Ascending aorta (tissue), 2 donors: ENCODE results near the gene PRR5. TPM values are rescaled to one million over a fixed set of nuclear protein-coding genes. Genes with fewer than 3 reads are reported as not detected.

Experiments
- DNase-seq, 2 donors: peaks; one replicate each; pipeline ENCODE4 v3.0.0-alpha.2; 2019; ENCODE audit warnings: low spot score in 2 of 2
- H3K27ac ChIP-seq, 2 donors: fragments of 200-600 bp; sonication (generic); one replicate each; pipeline ENCODE4 v1.5.1; 2016 to 2017; ENCODE audit warnings: mild to moderate bottlenecking in 1 of 2
- H3K27me3 ChIP-seq: fragments of 200-600 bp; sonication (generic); one replicate; pipeline ENCODE4 v1.5.1; 2017
- H3K36me3 ChIP-seq, 2 donors: fragments of 200-600 bp; sonication (generic); one replicate each; pipeline ENCODE4 v1.5.1; 2016
- H3K4me1 ChIP-seq, 2 donors: fragments of 200-600 bp; sonication (generic); one replicate each; pipeline ENCODE4 v1.5.1; 2016 to 2017; ENCODE audit warnings: mild to moderate bottlenecking in 1 of 2
- H3K4me3 ChIP-seq, 2 donors: fragments of 200-600 bp; sonication (generic); one replicate each; pipeline ENCODE4 v1.5.1; 2016 to 2017; ENCODE audit warnings: mild to moderate bottlenecking in 1 of 2
- H3K9me3 ChIP-seq, 2 donors: fragments of 200-600 bp; sonication (generic); one replicate each; pipeline ENCODE4 v1.5.1; 2016
- intact Hi-C: fragments of 100-400 bp; cut with DNase I; formaldehyde crosslinking; loops from one replicate; pipeline ENCODE4 v1.15.1; 2023
- total RNA-seq: library from RNA; depleted of rRNA; stranded (reverse); fragments of >200 nt; gene quantifications from one replicate; pipeline ENCODE4 v1.1.0, GENCODE V29; 2016
- TF ChIP-seq, protein P1 (sequence below), 3 experiments: fragments of 200-600 bp in 2 of 3; fragments of 450-650 bp in 1 of 3; sonication (generic) in 2 of 3; IDR thresholded peaks; one replicate each; pipeline ENCODE4 v1.5.1; 2016 to 2019; ENCODE audit warnings: antibody characterized with exemption in 3 of 3, mild to moderate bottlenecking in 1 of 3, moderate library complexity in 1 of 3

PRR5 gene
- total RNA-seq, 1 donor from 2014 or later = 4.4 TPM

DNA sequence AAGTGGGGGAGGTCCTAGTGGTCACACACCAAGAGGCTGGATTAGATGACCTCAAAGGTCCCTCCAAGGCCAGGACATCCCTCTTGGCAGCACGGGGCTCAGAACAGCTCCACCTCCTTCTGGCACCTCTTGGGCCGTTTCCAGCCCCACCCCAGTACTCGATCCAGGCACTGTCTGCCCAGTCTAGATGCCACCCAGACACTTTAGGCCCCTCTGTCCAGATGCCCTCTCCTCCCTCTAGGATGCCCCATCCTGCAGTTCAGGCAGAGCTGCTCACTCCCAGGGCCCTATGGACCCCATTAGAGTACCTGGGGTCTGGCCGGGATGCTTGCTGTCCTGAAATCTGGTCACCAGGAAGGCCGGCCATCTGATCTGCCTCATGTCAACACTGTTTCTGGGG lies 34.7 kb upstream of the PRR5 start:
- H3K4me1 ChIP-seq = no peaks in the 10 kb centered on the region

DNA sequence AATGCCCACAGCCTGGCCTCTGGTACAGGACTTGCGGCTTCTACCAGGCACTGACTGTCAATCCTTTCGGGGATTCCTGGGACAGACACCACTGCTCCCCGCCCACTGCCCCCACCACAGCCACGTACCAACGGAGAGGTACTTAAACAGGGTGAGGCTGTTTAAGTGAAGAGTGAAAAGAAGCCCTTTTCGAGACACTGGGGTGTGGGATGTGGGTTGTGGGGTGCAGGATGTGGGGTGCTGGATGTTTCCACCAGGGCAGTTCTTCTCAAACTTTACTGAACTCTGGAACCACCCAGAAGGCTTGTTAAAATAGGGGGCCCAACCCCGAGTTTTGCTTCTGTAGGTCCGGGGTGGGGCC lies 34.2 kb upstream of the PRR5 start:
- intact Hi-C loops = no loop called here
- peak overlapping the region; percentile 53 to 62 for H3K27ac ChIP-seq
- H3K4me1 ChIP-seq = no peaks in the 10 kb centered on the region
- H3K27me3 ChIP-seq = peaks cover 3% of the 10 kb centered on the region
- H3K36me3 ChIP-seq = no peaks in the 10 kb centered on the region
- TF ChIP-seq, protein P1, sequence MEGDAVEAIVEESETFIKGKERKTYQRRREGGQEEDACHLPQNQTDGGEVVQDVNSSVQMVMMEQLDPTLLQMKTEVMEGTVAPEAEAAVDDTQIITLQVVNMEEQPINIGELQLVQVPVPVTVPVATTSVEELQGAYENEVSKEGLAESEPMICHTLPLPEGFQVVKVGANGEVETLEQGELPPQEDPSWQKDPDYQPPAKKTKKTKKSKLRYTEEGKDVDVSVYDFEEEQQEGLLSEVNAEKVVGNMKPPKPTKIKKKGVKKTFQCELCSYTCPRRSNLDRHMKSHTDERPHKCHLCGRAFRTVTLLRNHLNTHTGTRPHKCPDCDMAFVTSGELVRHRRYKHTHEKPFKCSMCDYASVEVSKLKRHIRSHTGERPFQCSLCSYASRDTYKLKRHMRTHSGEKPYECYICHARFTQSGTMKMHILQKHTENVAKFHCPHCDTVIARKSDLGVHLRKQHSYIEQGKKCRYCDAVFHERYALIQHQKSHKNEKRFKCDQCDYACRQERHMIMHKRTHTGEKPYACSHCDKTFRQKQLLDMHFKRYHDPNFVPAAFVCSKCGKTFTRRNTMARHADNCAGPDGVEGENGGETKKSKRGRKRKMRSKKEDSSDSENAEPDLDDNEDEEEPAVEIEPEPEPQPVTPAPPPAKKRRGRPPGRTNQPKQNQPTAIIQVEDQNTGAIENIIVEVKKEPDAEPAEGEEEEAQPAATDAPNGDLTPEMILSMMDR (IDR thresholded peaks at IDR 0.05) = no peak
- peak overlapping the region; percentile 51 to 71 for H3K4me3 ChIP-seq
- DNase-seq = no peak
- no peaks in the 10 kb centered on the region for H3K9me3 ChIP-seq

More for the DNA sequence above, 34.7 kb upstream of the PRR5 start:
- DNase-seq = no peak
- TF ChIP-seq, protein P1 (IDR thresholded peaks at IDR 0.05) = no peak
- Histone ChIP-seq H3K4me3 (no peak overlapping the region), H3K27ac (no peak overlapping the region), H3K9me3 (no peaks in the 10 kb centered on the region), H3K27me3 (peaks cover 3% of the 10 kb centered on the region), H3K36me3 (no peaks in the 10 kb centered on the region)
- intact Hi-C loops = no loop called here

DNA sequence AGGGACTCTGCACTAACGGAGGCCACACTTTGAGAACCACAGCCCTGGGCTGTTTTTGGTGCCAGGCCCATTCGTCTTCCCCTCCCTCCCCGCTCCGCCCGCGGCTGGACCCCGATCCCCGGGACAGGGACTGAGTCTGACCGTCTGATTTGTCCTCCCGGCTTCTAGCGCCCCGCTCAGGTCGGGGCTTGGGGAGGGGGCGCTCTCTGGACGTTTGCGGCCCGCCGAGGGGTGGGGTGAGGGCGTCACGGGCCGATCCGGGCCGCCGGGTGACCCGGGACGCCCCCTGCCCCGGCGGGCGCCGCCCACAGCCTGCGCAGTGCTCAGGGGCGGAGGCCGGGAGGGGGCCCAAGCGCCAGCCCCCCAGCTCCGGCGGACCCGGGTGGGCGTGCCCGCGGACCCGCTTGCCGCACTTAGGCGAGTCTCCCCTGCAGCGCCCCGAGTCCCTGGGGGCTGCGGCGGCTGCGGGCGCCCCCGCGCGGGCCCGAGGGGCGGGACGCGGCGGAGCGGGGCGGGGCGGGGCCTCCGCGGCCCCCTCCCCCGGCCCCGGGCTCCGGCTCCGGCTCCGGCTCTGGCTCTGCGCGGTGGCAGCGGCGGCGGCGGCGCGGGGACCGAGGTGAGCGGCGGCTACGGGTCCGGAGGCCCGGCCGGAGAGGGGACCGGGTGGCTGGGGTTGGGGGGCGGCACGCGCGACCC lies 33.7 kb upstream of the PRR5 start:
- Histone ChIP-seq H3K9me3 (no peaks in the 10 kb centered on the region), H3K27ac (peak overlapping the region; percentile 53 to 62), H3K4me3 (peak overlapping the region; percentile 51 to 71), H3K4me1 (no peaks in the 10 kb centered on the region), H3K27me3 (peaks cover 3% of the 10 kb centered on the region), H3K36me3 (no peaks in the 10 kb centered on the region)
- no peak for DNase-seq
- intact Hi-C loops = no loop called here
- TF ChIP-seq, protein P1 (IDR thresholded peaks at IDR 0.05) = no peak

DNA sequence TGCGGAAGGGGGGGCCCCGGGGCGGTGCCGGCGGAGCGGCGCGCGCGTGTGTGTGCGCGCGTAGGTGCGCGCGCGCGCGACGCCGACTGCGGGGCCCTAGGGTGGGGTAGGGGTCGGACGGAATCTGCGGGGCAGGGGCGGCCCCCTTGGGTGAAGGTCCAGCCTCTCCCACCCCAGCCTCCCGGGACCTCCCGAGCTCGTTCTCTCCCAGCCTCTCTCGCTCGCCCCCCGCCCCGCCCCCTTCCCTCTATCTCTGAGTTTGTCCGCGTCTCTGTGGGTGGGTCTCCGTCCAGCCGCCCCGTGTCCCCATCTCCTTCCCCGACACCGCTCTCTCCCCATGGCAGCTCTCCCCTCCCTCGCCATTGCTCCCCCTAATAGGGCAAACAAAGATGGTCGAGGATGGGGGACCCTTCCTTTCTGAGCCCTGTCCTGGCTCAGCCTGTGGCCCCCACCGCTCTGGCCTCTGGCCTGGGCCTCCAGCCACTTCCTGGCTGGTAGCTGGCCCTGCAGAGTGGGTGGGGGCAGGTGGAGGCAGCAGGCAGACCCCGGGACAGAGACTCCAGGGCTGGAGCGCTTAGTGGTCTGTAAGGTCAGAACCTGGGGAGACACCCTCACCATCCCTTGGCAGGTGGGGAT lies 33.0 kb upstream of the PRR5 start:
- TF ChIP-seq, protein P1 (IDR thresholded peaks at IDR 0.05) = no peak
- no peaks in the 10 kb centered on the region for H3K4me1 ChIP-seq
- H3K27me3 ChIP-seq = peaks cover 3% of the 10 kb centered on the region
- H3K4me3 ChIP-seq = peak overlapping the region; percentile 51 to 71
- no peak for DNase-seq
- intact Hi-C loops = no loop called here
- H3K36me3 ChIP-seq = no peaks in the 10 kb centered on the region
- H3K27ac ChIP-seq = no peak overlapping the region
- H3K9me3 ChIP-seq = no peaks in the 10 kb centered on the region

DNA sequence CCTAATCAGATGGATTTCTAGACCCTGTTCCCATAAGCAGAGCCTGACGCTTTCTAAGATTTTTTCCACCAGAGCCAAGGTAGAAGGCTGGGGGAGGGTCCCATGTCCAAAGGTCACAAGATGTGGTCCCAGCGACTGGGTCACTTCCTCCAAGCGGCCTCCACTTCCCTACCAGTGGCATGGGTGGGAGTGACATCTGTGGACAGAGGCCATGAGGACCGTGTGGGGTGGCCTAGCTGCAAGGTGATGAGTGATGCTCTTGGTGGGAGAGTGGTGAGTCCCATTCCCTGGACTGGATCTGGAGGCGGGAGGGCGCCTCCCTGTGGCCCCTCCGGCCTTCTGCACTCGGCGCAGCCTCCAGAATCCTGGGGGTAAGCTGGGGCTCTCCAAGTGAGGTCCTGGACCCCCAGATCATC lies 32.4 kb upstream of the PRR5 start:
- DNase-seq = no peak
- H3K27ac ChIP-seq = no peak overlapping the region

More for the DNA sequence above, 32.4 kb upstream of the PRR5 start:
- H3K4me1 ChIP-seq = no peaks in the 10 kb centered on the region
- TF ChIP-seq, protein P1 (IDR thresholded peaks at IDR 0.05) = no peak
- H3K27me3 ChIP-seq = peaks cover 3% of the 10 kb centered on the region
- peak overlapping the region; percentile 51 to 71 for H3K4me3 ChIP-seq
- intact Hi-C loops = no loop called here
- H3K9me3 ChIP-seq = no peaks in the 10 kb centered on the region
- H3K36me3 ChIP-seq = no peaks in the 10 kb centered on the region
